Choroid plexus epithelial cell (primary cell): ENCODE results near the gene ZNF606.

Source experiments
- DNase-seq: peaks from one replicate; pipeline ENCODE4 v3.0.0-alpha.2; 2010; ENCODE audit warnings: low read depth
- H3K4me3 ChIP-seq: 2 replicates; pipeline ENCODE4 v1.5.1; 2011; ENCODE audit warnings: low read depth, mild to moderate bottlenecking, control low read depth, low read length, moderate library complexity
- CTCF ChIP-seq: conservative IDR thresholded peaks from 2 replicates; pipeline ENCODE4 v1.5.1; 2011; ENCODE audit warnings: low read depth, mild to moderate bottlenecking, control low read depth, inconsistent platforms, low read length, moderate library complexity

Gene ZNF606

GRCh38 chr19:58034477-58034793 lies 31.8 kb upstream of the ZNF606 start:
- peak overlapping the region; percentile 11 for H3K4me3 ChIP-seq
- TF ChIP-seq CTCF = no peak
- DNase-seq = no peak

GRCh38 chr19:58033741-58034476 lies 31.3 kb upstream of the ZNF606 start, which contains the start of gene ZSCAN1:
Gene ZSCAN1, plus strand, starts transcription at chr19:58034025. Its CDS starts 3,812 bp downstream, at chr19:58037837.
- TF ChIP-seq CTCF = no peak
- peak within 1 kb of the TSS; percentile 38 for H3K4me3 ChIP-seq
- DNase-seq = peak; percentile 58

GRCh38 chr19:58024661-58025060 lies 22.0 kb upstream of the ZNF606 start:
- no peak for DNase-seq

GRCh38 chr19:58022283-58022660 lies 19.7 kb upstream of the ZNF606 start:
- H3K4me3 ChIP-seq = no peak overlapping the region
- no peak for DNase-seq
- TF ChIP-seq CTCF = no peak

More at GRCh38 chr19:58024661-58025060, 22.0 kb upstream of the ZNF606 start:
- H3K4me3 ChIP-seq = no peak overlapping the region
- no peak for TF ChIP-seq CTCF

- peak; percentile 55 for DNase-seq
- H3K4me3 ChIP-seq = no peak overlapping the region
- peak; percentile 54 for TF ChIP-seq CTCF
Measured at GRCh38 chr19:58021541-58022282, 19.1 kb upstream of the ZNF606 start.

- no peak overlapping the region for H3K4me3 ChIP-seq
- TF ChIP-seq CTCF = no peak
- DNase-seq = no peak
Measured at GRCh38 chr19:58020129-58020528, 17.5 kb upstream of the ZNF606 start.
